ENCODE results near the gene BMX. TPM values are rescaled to one million over a fixed set of nuclear protein-coding genes. Genes with fewer than 3 reads are reported as not detected.
A peak's percentile ranks its signal among the peaks of the same experiment; 100 is the strongest.

The BMX gene
- total and polyA plus RNA-seq, 4 donors: 0.32 to 2.9 (median 0.87) TPM

GRCh38 chrX:15501506-15501905 is 899 bp downstream of the BMX start:
- no peaks in the 10 kb centered on the region for H3K36me3 ChIP-seq (ENCODE audit: control insufficient read depth, insufficient read depth, low read length)
- H3K27me3 ChIP-seq (ENCODE audit: control insufficient read depth, insufficient read depth, low read length): peaks cover 31% of the 10 kb centered on the region
- no peak overlapping the region for H3K27ac ChIP-seq (ENCODE audit: low read depth, low read length)
- no peak overlapping the region for H3K4me3 ChIP-seq (ENCODE audit: low read depth, low read length)
- no peaks in the 10 kb centered on the region for H3K4me1 ChIP-seq (ENCODE audit: control insufficient read depth, insufficient read depth, low read length)
- DNase-seq (ENCODE audit: low read depth in 4 of 6, low spot score in 6 of 6): no peak
- H3K9me3 ChIP-seq (ENCODE audit: control insufficient read depth, insufficient read depth, low read length): no peaks in the 10 kb centered on the region
- WGBS (ENCODE audit: insufficient coverage): 87% methylated on average over 6 of the region's 9 CpGs

- no CpG with 5 or more reads among the region's 1 CpG for WGBS (ENCODE audit: insufficient coverage)
- no peak for DNase-seq (ENCODE audit: low read depth in 4 of 6, low spot score in 6 of 6)
- Histone ChIP-seq H3K4me3 (ENCODE audit: low read depth, low read length) (no peak overlapping the region), H3K27me3 (ENCODE audit: control insufficient read depth, insufficient read depth, low read length) (peaks cover 21% of the 10 kb centered on the region), H3K27ac (ENCODE audit: low read depth, low read length) (no peak overlapping the region), H3K9me3 (ENCODE audit: control insufficient read depth, insufficient read depth, low read length) (no peaks in the 10 kb centered on the region), H3K36me3 (ENCODE audit: control insufficient read depth, insufficient read depth, low read length) (no peaks in the 10 kb centered on the region), H3K4me1 (ENCODE audit: control insufficient read depth, insufficient read depth, low read length) (no peaks in the 10 kb centered on the region)
These were observed 4.1 kb downstream of the BMX start for GRCh38 chrX:15504661-15505060.

GRCh38 chrX:15505101-15505500 is 4.5 kb downstream of the BMX start:
- H3K9me3 ChIP-seq (ENCODE audit: control insufficient read depth, insufficient read depth, low read length): no peaks in the 10 kb centered on the region
- H3K27ac ChIP-seq (ENCODE audit: low read depth, low read length): no peak overlapping the region
- no peaks in the 10 kb centered on the region for H3K36me3 ChIP-seq (ENCODE audit: control insufficient read depth, insufficient read depth, low read length)
- peaks cover 19% of the 10 kb centered on the region for H3K27me3 ChIP-seq (ENCODE audit: control insufficient read depth, insufficient read depth, low read length)
- no peaks in the 10 kb centered on the region for H3K4me1 ChIP-seq (ENCODE audit: control insufficient read depth, insufficient read depth, low read length)
- no peak overlapping the region for H3K4me3 ChIP-seq (ENCODE audit: low read depth, low read length)
- DNase-seq (ENCODE audit: low read depth in 4 of 6, low spot score in 6 of 6): no peak
- WGBS (ENCODE audit: insufficient coverage): no CpG with 5 or more reads among the region's 3 CpGs

- 67% methylated on average over 3 of the region's 5 CpGs for WGBS (ENCODE audit: insufficient coverage)
- Histone ChIP-seq H3K36me3 (ENCODE audit: control insufficient read depth, insufficient read depth, low read length) (no peaks in the 10 kb centered on the region), H3K27me3 (ENCODE audit: control insufficient read depth, insufficient read depth, low read length) (peaks cover 25% of the 10 kb centered on the region), H3K27ac (ENCODE audit: low read depth, low read length) (no peak overlapping the region), H3K9me3 (ENCODE audit: control insufficient read depth, insufficient read depth, low read length) (no peaks in the 10 kb centered on the region), H3K4me3 (ENCODE audit: low read depth, low read length) (no peak overlapping the region), H3K4me1 (ENCODE audit: control insufficient read depth, insufficient read depth, low read length) (no peaks in the 10 kb centered on the region)
- no peak for DNase-seq (ENCODE audit: low read depth in 4 of 6, low spot score in 6 of 6)
These were observed 6.4 kb downstream of the BMX start for GRCh38 chrX:15507005-15507404.

- H3K4me1 ChIP-seq (ENCODE audit: control insufficient read depth, insufficient read depth, low read length): no peaks in the 10 kb centered on the region
- no peak for DNase-seq (ENCODE audit: low read depth in 4 of 6, low spot score in 6 of 6)
- H3K27me3 ChIP-seq (ENCODE audit: control insufficient read depth, insufficient read depth, low read length): peaks cover 23% of the 10 kb centered on the region
- no peak overlapping the region for H3K27ac ChIP-seq (ENCODE audit: low read depth, low read length)
- no peaks in the 10 kb centered on the region for H3K36me3 ChIP-seq (ENCODE audit: control insufficient read depth, insufficient read depth, low read length)
- H3K9me3 ChIP-seq (ENCODE audit: control insufficient read depth, insufficient read depth, low read length): no peaks in the 10 kb centered on the region
- H3K4me3 ChIP-seq (ENCODE audit: low read depth, low read length): no peak overlapping the region
These were observed 9.2 kb downstream of the BMX start for GRCh38 chrX:15509845-15510244.

GRCh38 chrX:15511563-15511962 is 11.0 kb downstream of the BMX start:
- H3K36me3 ChIP-seq (ENCODE audit: control insufficient read depth, insufficient read depth, low read length): no peaks in the 10 kb centered on the region
- peak in 2 of 6 donors; percentile 3 to 6 for DNase-seq (ENCODE audit: low read depth in 4 of 6, low spot score in 6 of 6)
- H3K4me1 ChIP-seq (ENCODE audit: control insufficient read depth, insufficient read depth, low read length): no peaks in the 10 kb centered on the region
- no peaks in the 10 kb centered on the region for H3K9me3 ChIP-seq (ENCODE audit: control insufficient read depth, insufficient read depth, low read length)
- H3K27me3 ChIP-seq (ENCODE audit: control insufficient read depth, insufficient read depth, low read length): peaks cover 21% of the 10 kb centered on the region
- H3K4me3 ChIP-seq (ENCODE audit: low read depth, low read length): no peak overlapping the region
- H3K27ac ChIP-seq (ENCODE audit: low read depth, low read length): no peak overlapping the region
- WGBS (ENCODE audit: insufficient coverage): no CpG with 5 or more reads among the region's 1 CpG

GRCh38 chrX:15512401-15512965 is 11.9 kb downstream of the BMX start:
- Histone ChIP-seq H3K4me1 (ENCODE audit: control insufficient read depth, insufficient read depth, low read length) (no peaks in the 10 kb centered on the region), H3K27me3 (ENCODE audit: control insufficient read depth, insufficient read depth, low read length) (peaks cover 19% of the 10 kb centered on the region), H3K36me3 (ENCODE audit: control insufficient read depth, insufficient read depth, low read length) (no peaks in the 10 kb centered on the region), H3K27ac (ENCODE audit: low read depth, low read length) (no peak overlapping the region), H3K4me3 (ENCODE audit: low read depth, low read length) (no peak overlapping the region), H3K9me3 (ENCODE audit: control insufficient read depth, insufficient read depth, low read length) (no peaks in the 10 kb centered on the region)
- WGBS (ENCODE audit: insufficient coverage): 66% methylated on average over 2 of the region's 4 CpGs
- no peak for DNase-seq (ENCODE audit: low read depth in 4 of 6, low spot score in 6 of 6)

- peaks cover 21% of the 10 kb centered on the region for H3K27me3 ChIP-seq (ENCODE audit: control insufficient read depth, insufficient read depth, low read length)
- H3K4me3 ChIP-seq (ENCODE audit: low read depth, low read length): no peak overlapping the region
- no peak overlapping the region for H3K27ac ChIP-seq (ENCODE audit: low read depth, low read length)
- no CpG with 5 or more reads among the region's 1 CpG for WGBS (ENCODE audit: insufficient coverage)
- H3K4me1 ChIP-seq (ENCODE audit: control insufficient read depth, insufficient read depth, low read length): no peaks in the 10 kb centered on the region
- H3K36me3 ChIP-seq (ENCODE audit: control insufficient read depth, insufficient read depth, low read length): no peaks in the 10 kb centered on the region
- no peak for DNase-seq (ENCODE audit: low read depth in 4 of 6, low spot score in 6 of 6)
- H3K9me3 ChIP-seq (ENCODE audit: control insufficient read depth, insufficient read depth, low read length): no peaks in the 10 kb centered on the region
These were observed 13.7 kb downstream of the BMX start for GRCh38 chrX:15514279-15514678.

- H3K4me1 ChIP-seq (ENCODE audit: control insufficient read depth, insufficient read depth, low read length): no peaks in the 10 kb centered on the region
- peak in 1 of 6 donors; percentile 16 for DNase-seq (ENCODE audit: low read depth in 4 of 6, low spot score in 6 of 6)
- H3K27ac ChIP-seq (ENCODE audit: low read depth, low read length): no peak overlapping the region
- peaks cover 18% of the 10 kb centered on the region for H3K27me3 ChIP-seq (ENCODE audit: control insufficient read depth, insufficient read depth, low read length)
- no peaks in the 10 kb centered on the region for H3K36me3 ChIP-seq (ENCODE audit: control insufficient read depth, insufficient read depth, low read length)
- 17% methylated on average over 5 of the region's 6 CpGs for WGBS (ENCODE audit: insufficient coverage)
- H3K9me3 ChIP-seq (ENCODE audit: control insufficient read depth, insufficient read depth, low read length): no peaks in the 10 kb centered on the region
- H3K4me3 ChIP-seq (ENCODE audit: low read depth, low read length): no peak overlapping the region
These were observed 15.3 kb downstream of the BMX start for GRCh38 chrX:15515931-15516330.

- Histone ChIP-seq H3K27ac (ENCODE audit: low read depth, low read length) (no peak overlapping the region), H3K27me3 (ENCODE audit: control insufficient read depth, insufficient read depth, low read length) (peaks cover 23% of the 10 kb centered on the region), H3K36me3 (ENCODE audit: control insufficient read depth, insufficient read depth, low read length) (no peaks in the 10 kb centered on the region), H3K4me1 (ENCODE audit: control insufficient read depth, insufficient read depth, low read length) (no peaks in the 10 kb centered on the region), H3K4me3 (ENCODE audit: low read depth, low read length) (no peak overlapping the region), H3K9me3 (ENCODE audit: control insufficient read depth, insufficient read depth, low read length) (no peaks in the 10 kb centered on the region)
- DNase-seq (ENCODE audit: low read depth in 4 of 6, low spot score in 6 of 6): no peak
- 79% methylated on average over 3 of the region's 3 CpGs for WGBS (ENCODE audit: insufficient coverage)
These were observed 21.9 kb downstream of the BMX start for GRCh38 chrX:15522464-15522863.
